DMS79 (cell line): ENCODE results near the gene CDC42SE2.
"Not testable (repeated sequence)": the region's sequence is repeated elsewhere in the genome, so short reads cannot be mapped to it uniquely, and the experiment has no call there.

Source experiments
- DNase-seq: peaks from one replicate; lab custom pipeline; 2025; lab: John Stamatoyannopoulos, UW

Gene CDC42SE2

GRCh38 chr5:131250751-131251475, 12.9 kb upstream of the CDC42SE2 start:
- no peak for DNase-seq

GRCh38 chr5:131252824-131253171, 11.1 kb upstream of the CDC42SE2 start:
- no peak for DNase-seq

- not testable (repeated sequence) for DNase-seq
These were observed 9.8 kb upstream of the CDC42SE2 start for GRCh38 chr5:131254025-131254424.

GRCh38 chr5:131254741-131255140, 9.1 kb upstream of the CDC42SE2 start:
- DNase-seq, result no peak

GRCh38 chr5:131256507-131256823, 7.4 kb upstream of the CDC42SE2 start:
- DNase-seq, result no peak

GRCh38 chr5:131258733-131259132, 5.1 kb upstream of the CDC42SE2 start:
- DNase-seq, result no peak

- no peak for DNase-seq
These were observed 4.5 kb upstream of the CDC42SE2 start for GRCh38 chr5:131259326-131259725.

- DNase-seq, result no peak
These were observed 3.0 kb upstream of the CDC42SE2 start for GRCh38 chr5:131260895-131261294.

GRCh38 chr5:131261483-131261882, 2.4 kb upstream of the CDC42SE2 start:
- DNase-seq, result no peak

- DNase-seq, result no peak
These were observed 806 bp upstream of the CDC42SE2 start for GRCh38 chr5:131262953-131263541.

GRCh38 chr5:131264451-131265099, 722 bp downstream of the CDC42SE2 start:
- DNase-seq, result no peak

- no peak for DNase-seq
These were observed 1.5 kb downstream of the CDC42SE2 start for GRCh38 chr5:131265311-131265803.

GRCh38 chr5:131266370-131267060, 2.7 kb downstream of the CDC42SE2 start:
- no peak for DNase-seq

- no peak for DNase-seq
These were observed 5.0 kb downstream of the CDC42SE2 start for GRCh38 chr5:131268758-131269370.

- DNase-seq, result no peak
These were observed 7.0 kb downstream of the CDC42SE2 start for GRCh38 chr5:131270809-131271208.

GRCh38 chr5:131271888-131272287, 8.0 kb downstream of the CDC42SE2 start:
- DNase-seq, result not testable (repeated sequence)

GRCh38 chr5:131272307-131272706, 8.5 kb downstream of the CDC42SE2 start:
- DNase-seq, result no peak

- no peak for DNase-seq
These were observed 8.9 kb downstream of the CDC42SE2 start for GRCh38 chr5:131272724-131273123.

- no peak for DNase-seq
These were observed 10.6 kb downstream of the CDC42SE2 start for GRCh38 chr5:131274326-131275063.

- no peak for DNase-seq
These were observed 12.2 kb downstream of the CDC42SE2 start for GRCh38 chr5:131276072-131276471.

- DNase-seq, result no peak
These were observed 13.6 kb downstream of the CDC42SE2 start for GRCh38 chr5:131277447-131277846.
